Astrocyte of the cerebellum (primary cell): ENCODE results near the gene UBE2V1.
"Not testable (repeated sequence)": the region's sequence is repeated elsewhere in the genome, so short reads cannot be mapped to it uniquely, and the experiment has no call there.

Experiments
- DNase-seq: peaks from one replicate; pipeline ENCODE4 v3.0.0-alpha.2; 2011; ENCODE audit warnings: low read depth
- H3K4me3 ChIP-seq: 2 replicates; pipeline ENCODE4 v1.5.1; 2011; ENCODE audit warnings: mild to moderate bottlenecking, low read depth, low read length, moderate library complexity
- in situ Hi-C: cut with HindIII; loops from 2 replicates; pipeline ENCODE4 v1.10.0; 2017; ENCODE audit warnings: low sequenced_read_pairs
- TF ChIP-seq, protein P1 (sequence below): IDR thresholded peaks from 2 replicates; pipeline ENCODE4 v1.5.1; 2012; ENCODE audit warnings: low read length, low read depth, moderate library complexity, mild to moderate bottlenecking; ENCODE audit errors: missing control alignments

The UBE2V1 gene

DNA sequence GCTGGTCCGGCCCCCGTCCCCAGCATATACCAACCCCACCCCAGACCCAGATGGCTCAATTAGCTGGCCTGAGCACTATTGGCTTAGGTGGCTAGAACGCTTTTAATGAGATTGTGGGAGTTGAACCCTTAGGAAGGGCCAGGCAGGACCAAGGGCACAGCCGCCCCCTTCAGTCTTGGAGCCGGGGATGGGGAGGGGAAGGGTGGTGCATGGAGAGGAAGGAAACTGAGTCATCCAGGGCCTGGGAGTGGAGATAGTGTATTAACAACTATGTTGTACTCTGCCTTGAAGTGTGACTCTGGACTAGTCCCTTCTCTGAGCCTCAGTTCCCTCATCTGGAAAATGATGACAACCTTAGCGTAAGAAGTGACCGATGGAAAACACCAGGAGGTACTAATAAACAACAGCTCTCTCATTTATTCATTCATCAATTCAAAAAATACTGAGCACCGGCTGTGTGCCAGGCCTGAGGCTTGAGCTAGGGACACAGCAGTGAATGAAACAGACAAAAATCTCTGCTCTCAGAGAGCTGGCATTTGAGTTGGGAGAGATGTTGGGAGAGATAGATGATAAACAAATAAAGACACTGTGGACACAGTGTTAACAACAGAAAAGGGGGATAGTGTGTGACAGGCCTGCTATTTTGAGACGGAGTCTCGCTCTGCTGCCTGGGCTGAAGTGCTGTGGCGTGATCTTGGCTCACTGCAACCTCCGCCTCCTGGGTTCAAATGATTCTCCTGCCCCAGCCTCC, 29.0 kb upstream of the UBE2V1 start:
- no peak for DNase-seq
- no peak overlapping the region for H3K4me3 ChIP-seq
- in situ Hi-C loops = no loop called here
- TF ChIP-seq, protein P1, sequence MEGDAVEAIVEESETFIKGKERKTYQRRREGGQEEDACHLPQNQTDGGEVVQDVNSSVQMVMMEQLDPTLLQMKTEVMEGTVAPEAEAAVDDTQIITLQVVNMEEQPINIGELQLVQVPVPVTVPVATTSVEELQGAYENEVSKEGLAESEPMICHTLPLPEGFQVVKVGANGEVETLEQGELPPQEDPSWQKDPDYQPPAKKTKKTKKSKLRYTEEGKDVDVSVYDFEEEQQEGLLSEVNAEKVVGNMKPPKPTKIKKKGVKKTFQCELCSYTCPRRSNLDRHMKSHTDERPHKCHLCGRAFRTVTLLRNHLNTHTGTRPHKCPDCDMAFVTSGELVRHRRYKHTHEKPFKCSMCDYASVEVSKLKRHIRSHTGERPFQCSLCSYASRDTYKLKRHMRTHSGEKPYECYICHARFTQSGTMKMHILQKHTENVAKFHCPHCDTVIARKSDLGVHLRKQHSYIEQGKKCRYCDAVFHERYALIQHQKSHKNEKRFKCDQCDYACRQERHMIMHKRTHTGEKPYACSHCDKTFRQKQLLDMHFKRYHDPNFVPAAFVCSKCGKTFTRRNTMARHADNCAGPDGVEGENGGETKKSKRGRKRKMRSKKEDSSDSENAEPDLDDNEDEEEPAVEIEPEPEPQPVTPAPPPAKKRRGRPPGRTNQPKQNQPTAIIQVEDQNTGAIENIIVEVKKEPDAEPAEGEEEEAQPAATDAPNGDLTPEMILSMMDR = no peak

DNA sequence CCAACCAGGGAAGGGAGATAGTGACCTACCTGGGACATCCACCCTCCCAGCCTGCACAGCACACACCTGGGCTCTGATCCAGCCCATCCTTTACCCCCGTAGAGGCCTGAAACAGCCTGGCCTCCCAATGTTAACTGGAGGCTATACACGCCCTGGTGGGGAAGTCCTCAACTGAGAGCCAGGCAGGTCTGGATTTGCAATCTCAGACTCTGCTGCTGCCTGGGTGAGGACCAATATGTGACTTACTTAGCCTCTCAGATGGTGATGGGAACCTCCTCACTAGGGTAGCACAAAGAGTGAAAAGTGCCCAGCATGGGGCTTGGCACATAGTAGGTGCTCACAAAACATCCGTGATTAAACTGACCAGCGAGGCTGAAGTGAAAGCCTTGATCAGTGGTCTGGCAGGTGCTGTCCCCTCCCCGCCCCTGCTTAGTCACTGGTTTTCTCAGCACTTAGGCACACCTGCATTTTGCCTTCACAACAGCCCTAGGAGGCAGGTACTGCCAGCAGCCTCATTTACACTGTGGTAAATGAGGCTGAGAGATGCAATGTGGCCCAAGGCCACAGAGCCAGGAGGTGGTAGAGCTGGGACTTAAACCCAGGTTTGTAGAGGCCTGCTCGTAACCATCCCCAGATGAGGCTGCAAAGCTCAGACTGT, 28.2 kb upstream of the UBE2V1 start:
- H3K4me3 ChIP-seq = no peak overlapping the region
- no peak for DNase-seq
- TF ChIP-seq, protein P1 = no peak
- in situ Hi-C loops = no loop called here

DNA sequence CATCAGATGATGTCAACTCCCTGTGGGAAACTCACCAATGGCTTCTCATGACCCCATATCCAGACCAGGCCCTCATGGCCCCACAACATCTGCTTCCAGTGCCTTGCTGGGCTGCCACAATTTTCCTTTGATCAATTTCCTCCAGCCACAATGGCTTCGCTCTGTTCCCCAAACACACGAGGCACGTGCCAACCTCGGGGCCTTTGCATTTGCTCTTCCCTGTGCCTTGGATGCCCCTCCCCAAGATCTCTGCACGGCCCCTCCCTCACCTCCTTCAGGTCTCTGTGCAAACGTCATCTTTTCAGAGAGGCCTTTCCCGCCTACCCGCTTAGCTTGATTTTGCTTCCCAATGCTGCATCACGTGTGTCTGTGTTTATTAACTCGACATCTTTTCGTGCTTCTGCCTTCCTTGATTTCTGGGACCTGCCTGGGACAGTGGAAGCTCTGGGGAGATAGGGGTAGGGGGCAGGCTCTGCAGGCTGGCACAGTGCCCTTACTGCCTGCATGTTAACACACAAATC, 27.4 kb upstream of the UBE2V1 start:
- in situ Hi-C loops = no loop called here
- DNase-seq = no peak

DNA sequence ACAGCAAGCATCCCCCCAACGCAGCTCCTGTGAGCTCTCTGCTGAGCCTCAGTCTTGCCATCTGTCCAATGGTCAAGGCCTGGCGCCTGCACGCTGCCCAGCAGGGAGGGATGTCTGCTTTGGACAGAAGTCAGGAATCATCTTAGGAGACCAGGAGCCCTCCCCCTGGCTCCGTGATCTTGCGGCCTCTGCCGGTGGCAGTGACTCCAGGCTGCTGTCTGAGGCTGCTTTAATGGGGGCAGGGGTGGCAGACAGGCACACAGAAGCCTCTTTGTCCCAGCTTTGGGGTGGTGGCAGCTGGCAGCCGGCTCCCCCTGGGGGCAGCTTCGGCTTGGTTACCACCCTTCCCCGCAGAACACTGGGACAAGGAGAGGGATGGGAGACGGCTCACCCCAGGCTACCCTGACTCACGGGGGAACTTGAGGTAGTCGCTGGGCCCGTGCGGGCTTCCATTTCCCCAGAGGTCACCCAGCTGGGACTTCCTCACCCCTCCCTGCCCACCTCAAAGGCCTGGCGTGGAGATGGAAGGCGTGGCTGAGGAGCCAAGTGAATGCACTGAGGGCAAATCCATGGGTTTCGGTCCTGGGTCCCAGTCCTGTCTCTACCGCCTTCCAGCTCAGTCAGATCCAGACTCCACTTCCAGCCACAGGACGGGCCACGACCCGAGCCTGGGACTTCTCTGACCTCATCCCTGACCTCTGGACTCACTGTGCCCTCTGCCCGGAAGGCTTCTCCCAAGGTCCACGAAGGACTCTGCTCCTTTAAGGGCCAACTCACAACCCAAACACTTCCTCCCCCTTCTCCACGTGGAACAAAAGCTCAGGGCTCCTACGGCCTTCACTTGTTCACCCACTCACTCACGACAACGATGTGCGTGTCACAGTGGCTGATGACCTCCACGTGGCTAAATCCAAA, 25.8 kb upstream of the UBE2V1 start:
- H3K4me3 ChIP-seq = no peak overlapping the region

More for the DNA sequence above, 27.4 kb upstream of the UBE2V1 start:
- no peak overlapping the region for H3K4me3 ChIP-seq
- TF ChIP-seq, protein P1 = no peak

DNA sequence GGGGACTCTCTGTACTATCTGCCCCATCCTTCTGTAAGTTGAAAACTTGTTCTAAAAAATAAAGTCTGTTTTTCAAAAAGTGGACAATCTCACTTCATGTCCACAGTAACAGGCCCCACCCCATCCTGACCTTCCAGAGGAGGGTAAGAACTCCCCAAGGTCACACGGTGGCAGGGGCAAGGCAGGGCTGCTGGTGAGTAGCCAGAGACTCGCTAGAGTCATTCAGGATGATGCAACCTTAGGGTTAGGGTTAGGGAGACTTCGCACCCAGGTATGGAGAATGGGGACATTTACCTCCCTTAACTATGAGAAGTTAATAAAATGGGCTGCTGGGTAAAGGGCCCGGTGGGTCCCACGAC, 25.1 kb upstream of the UBE2V1 start:
- in situ Hi-C loops = no loop called here
- TF ChIP-seq, protein P1 = no peak
- DNase-seq = no peak

More for the DNA sequence above, 25.8 kb upstream of the UBE2V1 start:
- TF ChIP-seq, protein P1 = peak; percentile 21
- no peak for DNase-seq
- in situ Hi-C loops = no loop called here

DNA sequence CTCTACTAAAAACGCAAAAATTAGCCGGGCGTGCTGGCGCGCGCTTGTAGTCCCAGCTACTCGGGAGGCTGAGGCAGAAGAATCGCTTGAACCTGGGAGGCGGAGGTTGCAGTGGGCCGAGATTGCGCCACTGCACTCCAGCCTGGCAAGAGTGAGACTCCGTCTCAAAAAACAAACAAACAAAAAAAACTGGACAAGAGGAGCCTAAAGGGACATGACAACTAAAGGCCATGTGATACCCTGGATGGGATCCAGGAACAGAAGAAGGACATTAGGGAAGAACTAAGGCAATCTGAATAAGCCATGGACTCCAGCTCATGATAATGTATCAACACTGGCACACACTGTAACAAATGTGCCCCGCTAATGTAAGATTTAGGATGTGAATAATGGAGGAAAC, 24.8 kb upstream of the UBE2V1 start:
- in situ Hi-C loops, H3K4me3 ChIP-seq, DNase-seq: not testable (repeated sequence)

More for the DNA sequence above, 25.1 kb upstream of the UBE2V1 start:
- no peak overlapping the region for H3K4me3 ChIP-seq
